Measurements from ENCODE around the gene RAB36. TPM values are rescaled to one million over a fixed set of nuclear protein-coding genes. Genes with fewer than 3 reads are reported as not detected.

The RAB36 gene
- total and polyA plus RNA-seq, 2 donors (not counting 1 experiment from before 2014, with no cell fraction given): 1.1 to 3.3 TPM

DNA sequence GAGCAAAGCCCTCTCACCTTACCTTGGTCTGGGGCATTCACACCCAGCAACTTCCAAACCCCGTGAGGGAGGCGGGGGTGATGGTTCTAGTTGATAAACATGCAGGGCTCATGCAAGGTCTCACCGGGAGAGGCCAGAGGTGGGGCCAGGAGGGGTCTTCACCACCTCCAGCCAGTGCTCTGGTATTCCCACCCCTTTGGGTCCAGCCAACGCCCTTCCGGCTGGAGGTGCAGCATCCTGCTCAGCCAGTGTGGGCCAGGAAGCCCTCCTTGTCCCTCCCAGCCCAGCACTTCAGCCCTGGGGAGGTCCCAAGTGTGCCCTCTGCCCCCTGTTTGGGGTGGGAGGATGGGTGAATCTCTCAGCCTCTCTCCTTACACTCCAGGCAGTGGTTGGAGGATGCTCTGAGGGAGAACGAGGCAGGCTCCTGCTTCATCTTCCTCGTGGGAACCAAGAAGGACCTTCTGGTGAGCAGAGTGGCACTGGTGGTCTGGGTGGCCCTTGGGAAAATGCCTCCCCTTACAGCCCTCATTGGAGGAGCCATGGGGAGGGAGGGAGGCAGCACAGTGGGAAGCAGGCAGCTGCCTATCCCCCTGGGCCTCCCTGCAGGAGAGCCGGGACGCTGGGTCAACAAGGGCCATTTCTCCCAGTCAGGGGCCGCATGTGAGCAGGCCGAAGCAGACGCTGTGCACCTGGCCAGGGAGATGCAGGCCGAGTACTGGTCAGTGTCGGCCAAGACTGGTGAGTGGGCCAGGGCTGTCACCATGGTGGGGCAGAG is 13.4 kb downstream of the RAB36 start:
- ChIA-PET CTCF (interaction anchor here (1.0 kb wide), 1 partner anchor 12 kb away, joined by 3 read pairs; no protein-coding TSS in a partner anchor), POLR2A (no interaction called here)
- H4K20me1 ChIP-seq (ENCODE audit: control insufficient read depth, insufficient read depth, low read length, poor library complexity, severe bottlenecking): no peaks in the 10 kb centered on the region
- Mint-ChIP-seq H3K9me3 (ENCODE audit: insufficient read depth) (no peaks in the 10 kb centered on the region), H3K27ac (no peak overlapping the region), H3K4me1 (peaks cover 2% of the 10 kb centered on the region), H3K4me3 (no peak overlapping the region), H3K27me3 (no peaks in the 10 kb centered on the region)
- H3K27me3 ChIP-seq (replicated peaks in 1 of 4; ENCODE audit: control extremely low read depth in 1 of 4, control insufficient read depth in 3 of 4, insufficient read depth in 4 of 4, low read length in 3 of 4): no peaks in the 10 kb centered on the region
- TF ChIP-seq, protein P1, sequence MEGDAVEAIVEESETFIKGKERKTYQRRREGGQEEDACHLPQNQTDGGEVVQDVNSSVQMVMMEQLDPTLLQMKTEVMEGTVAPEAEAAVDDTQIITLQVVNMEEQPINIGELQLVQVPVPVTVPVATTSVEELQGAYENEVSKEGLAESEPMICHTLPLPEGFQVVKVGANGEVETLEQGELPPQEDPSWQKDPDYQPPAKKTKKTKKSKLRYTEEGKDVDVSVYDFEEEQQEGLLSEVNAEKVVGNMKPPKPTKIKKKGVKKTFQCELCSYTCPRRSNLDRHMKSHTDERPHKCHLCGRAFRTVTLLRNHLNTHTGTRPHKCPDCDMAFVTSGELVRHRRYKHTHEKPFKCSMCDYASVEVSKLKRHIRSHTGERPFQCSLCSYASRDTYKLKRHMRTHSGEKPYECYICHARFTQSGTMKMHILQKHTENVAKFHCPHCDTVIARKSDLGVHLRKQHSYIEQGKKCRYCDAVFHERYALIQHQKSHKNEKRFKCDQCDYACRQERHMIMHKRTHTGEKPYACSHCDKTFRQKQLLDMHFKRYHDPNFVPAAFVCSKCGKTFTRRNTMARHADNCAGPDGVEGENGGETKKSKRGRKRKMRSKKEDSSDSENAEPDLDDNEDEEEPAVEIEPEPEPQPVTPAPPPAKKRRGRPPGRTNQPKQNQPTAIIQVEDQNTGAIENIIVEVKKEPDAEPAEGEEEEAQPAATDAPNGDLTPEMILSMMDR (IDR thresholded peaks at IDR 0.05): no peak
- no peak for TF ChIP-seq EZH2 (IDR thresholded peaks at IDR 0.05; ENCODE audit: borderline replicate concordance, insufficient read depth, low read depth, low read length, poor library complexity, severe bottlenecking)
- WGBS (ENCODE audit: insufficient coverage): 95% methylated on average over 11 of the region's 14 CpGs
- no peaks in the 10 kb centered on the region for H3K36me3 ChIP-seq (replicated peaks in 1 of 2; ENCODE audit: control extremely low read depth in 1 of 2, control insufficient read depth in 1 of 2, extremely low read depth in 1 of 2, insufficient read depth in 2 of 2, low read length in 1 of 2)
- ATAC-seq (ENCODE audit: low read depth): no peak
- no peaks in the 10 kb centered on the region for H3K9me3 ChIP-seq (ENCODE audit: control extremely low read depth in 1 of 3, control insufficient read depth in 2 of 3, insufficient read depth in 1 of 3, low read length in 2 of 3)
- H3K4me3 ChIP-seq (ENCODE audit: control extremely low read depth in 1 of 5, extremely low read depth in 1 of 5, insufficient read depth in 1 of 5, low read depth in 2 of 5, low read length in 4 of 5): no peak overlapping the region
- intact Hi-C loops (cut with micrococcal nuclease): no loop called here
- peaks cover 0 to 2% of the 10 kb centered on the region in 2 donors for H3K4me1 ChIP-seq (ENCODE audit: control insufficient read depth in 2 of 2, insufficient read depth in 2 of 2, low read length in 2 of 2)
- no peak for DNase-seq
- no peak overlapping the region for H2AFZ ChIP-seq (ENCODE audit: insufficient read depth, low read depth, low read length, poor library complexity, severe bottlenecking)
- no peak overlapping the region for H3K27ac ChIP-seq (ENCODE audit: low read length in 2 of 2)
- no peaks in the 10 kb centered on the region for H3K79me2 ChIP-seq (ENCODE audit: control insufficient read depth, insufficient read depth, low read length)
- H3K9ac ChIP-seq (ENCODE audit: low read length): no peak overlapping the region
- no peak overlapping the region for H3K4me2 ChIP-seq (replicated peaks; ENCODE audit: low read depth, low read length, poor library complexity, severe bottlenecking)

DNA sequence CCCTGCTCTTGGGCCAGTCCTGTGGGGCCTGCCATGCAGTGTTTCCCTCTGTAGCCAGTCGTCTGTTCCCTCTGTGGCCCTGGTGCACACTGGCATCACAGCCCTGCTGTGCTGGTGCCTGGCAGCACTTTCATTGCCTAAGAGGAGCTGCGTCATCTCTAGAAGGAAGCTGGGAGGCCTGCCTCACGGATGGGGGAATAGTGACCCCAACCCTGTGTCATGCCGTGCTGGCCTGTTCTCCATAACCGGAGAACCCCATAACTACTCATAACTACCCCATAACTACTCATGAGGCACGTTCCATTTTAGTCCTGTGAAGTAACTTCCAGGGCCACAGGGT is 14.0 kb downstream of the RAB36 start:
- Histone ChIP-seq H3K27ac (ENCODE audit: low read length in 2 of 2) (no peak overlapping the region), H2AFZ (ENCODE audit: insufficient read depth, low read depth, low read length, poor library complexity, severe bottlenecking) (no peak overlapping the region), H3K36me3 (replicated peaks in 1 of 2; ENCODE audit: control extremely low read depth in 1 of 2, control insufficient read depth in 1 of 2, extremely low read depth in 1 of 2, insufficient read depth in 2 of 2, low read length in 1 of 2) (no peaks in the 10 kb centered on the region), H4K20me1 (ENCODE audit: control insufficient read depth, insufficient read depth, low read length, poor library complexity, severe bottlenecking) (no peaks in the 10 kb centered on the region), H3K9me3 (ENCODE audit: control extremely low read depth in 1 of 3, control insufficient read depth in 2 of 3, insufficient read depth in 1 of 3, low read length in 2 of 3) (no peaks in the 10 kb centered on the region), H3K79me2 (ENCODE audit: control insufficient read depth, insufficient read depth, low read length) (no peaks in the 10 kb centered on the region), H3K4me1 (ENCODE audit: control insufficient read depth in 2 of 2, insufficient read depth in 2 of 2, low read length in 2 of 2) (no peaks in the 10 kb centered on the region), H3K4me3 (ENCODE audit: control extremely low read depth in 1 of 5, extremely low read depth in 1 of 5, insufficient read depth in 1 of 5, low read depth in 2 of 5, low read length in 4 of 5) (no peak overlapping the region), H3K9ac (ENCODE audit: low read length) (no peak overlapping the region), H3K4me2 (replicated peaks; ENCODE audit: low read depth, low read length, poor library complexity, severe bottlenecking) (no peak overlapping the region), H3K27me3 (replicated peaks in 1 of 4; ENCODE audit: control extremely low read depth in 1 of 4, control insufficient read depth in 3 of 4, insufficient read depth in 4 of 4, low read length in 3 of 4) (no peaks in the 10 kb centered on the region)
- WGBS (ENCODE audit: insufficient coverage): 92% methylated on average over 6 of the region's 6 CpGs
- ChIA-PET POLR2A (no interaction called here), CTCF (no interaction called here)
- Mint-ChIP-seq H3K4me1 (peaks cover 2% of the 10 kb centered on the region), H3K9me3 (ENCODE audit: insufficient read depth) (no peaks in the 10 kb centered on the region), H3K4me3 (no peak overlapping the region), H3K27ac (no peak overlapping the region), H3K27me3 (no peaks in the 10 kb centered on the region)
- DNase-seq: no peak
- TF ChIP-seq, protein P1 (IDR thresholded peaks at IDR 0.05): no peak
- no peak for TF ChIP-seq EZH2 (IDR thresholded peaks at IDR 0.05; ENCODE audit: borderline replicate concordance, insufficient read depth, low read depth, low read length, poor library complexity, severe bottlenecking)
- intact Hi-C loops (cut with micrococcal nuclease): no loop called here
- no peak for ATAC-seq (ENCODE audit: low read depth)

Measured in B cell (primary cell).